SK-N-MC (cell line): Measurements from ENCODE around the gene HCAR2.
"Not testable (repeated sequence)": the region's sequence is repeated elsewhere in the genome, so short reads cannot be mapped to it uniquely, and the experiment has no call there.

ENCODE experiments used
- EZH2 ChIP-seq: fragments of 200-600 bp; sonication (generic); IDR thresholded peaks from one replicate; pipeline ENCODE4 v1.6.1; 2017; ENCODE audit warnings: antibody characterized with exemption
- FOXP2 ChIP-seq: optimal IDR thresholded peaks from 2 replicates; pipeline ENCODE3; 2011; ENCODE audit warnings: mild to moderate bottlenecking, moderate library complexity; ENCODE audit not compliant: insufficient read depth; ENCODE audit errors: extremely low read length, control extremely low read depth
- POLR2AphosphoS5 ChIP-seq: IDR thresholded peaks from 2 replicates; pipeline ENCODE4 v1.6.1; 2012; ENCODE audit warnings: mild to moderate bottlenecking, low read depth, low read length, borderline replicate concordance

DNA sequence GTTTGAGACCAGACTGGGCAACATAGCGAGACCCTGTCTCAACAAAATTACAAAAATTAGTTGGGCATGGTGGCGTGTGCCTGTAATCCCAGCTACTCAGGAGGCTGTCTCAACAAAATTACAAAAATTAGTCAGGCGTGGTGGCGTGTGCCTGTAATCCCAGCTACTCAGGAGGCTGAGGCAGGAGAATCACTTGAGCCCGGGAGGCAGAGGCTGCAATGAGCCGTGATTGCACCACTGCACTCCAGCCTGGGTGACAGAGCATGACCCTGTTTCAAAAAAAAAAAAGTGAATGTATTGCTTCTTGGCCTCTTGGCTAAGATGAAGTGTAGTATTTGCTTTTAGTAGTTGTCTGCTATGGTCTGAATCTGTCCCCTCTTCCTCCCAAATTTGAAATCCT lies 22.2 kb downstream of the HCAR2 start:
- not testable (repeated sequence) for TF ChIP-seq EZH2, POLR2AphosphoS5, FOXP2
